GM08714 (cell line): Measurements from ENCODE around the gene ABR.

Experiments used
- H3K4me3 ChIP-seq: fragments of 200-500 bp; sonication (Bioruptor generic); 2 replicates; pipeline ENCODE4 v1.5.1; 2014; ENCODE audit warnings: mild to moderate bottlenecking, low read length, inconsistent platforms
- ZNF274 ChIP-seq: IDR thresholded peaks from 2 replicates; pipeline ENCODE4 v1.6.1; 2012; ENCODE audit warnings: mild to moderate bottlenecking, low read depth, low read length

Gene ABR

GRCh38 chr17:1036171-1036844 is 143.5 kb downstream of the ABR start:
- no peak overlapping the region for H3K4me3 ChIP-seq
- TF ChIP-seq ZNF274: no peak

GRCh38 chr17:1035546-1036170 is 144.1 kb downstream of the ABR start:
- TF ChIP-seq ZNF274: no peak
- no peak overlapping the region for H3K4me3 ChIP-seq

- no peak overlapping the region for H3K4me3 ChIP-seq
- no peak for TF ChIP-seq ZNF274
Measured at GRCh38 chr17:1034652-1035210, 145.1 kb downstream of the ABR start.

- H3K4me3 ChIP-seq: no peak overlapping the region
- no peak for TF ChIP-seq ZNF274
Measured at GRCh38 chr17:1033503-1033902, 146.3 kb downstream of the ABR start.

GRCh38 chr17:1032391-1032790 is 147.4 kb downstream of the ABR start:
- no peak for TF ChIP-seq ZNF274
- no peak overlapping the region for H3K4me3 ChIP-seq

- no peak overlapping the region for H3K4me3 ChIP-seq
- TF ChIP-seq ZNF274: no peak
Measured at GRCh38 chr17:1031711-1032110, 148.1 kb downstream of the ABR start.

- no peak for TF ChIP-seq ZNF274
- H3K4me3 ChIP-seq: no peak overlapping the region
Measured at GRCh38 chr17:1030684-1031532, 148.9 kb downstream of the ABR start.

GRCh38 chr17:1029922-1030644 is 149.7 kb downstream of the ABR start:
- TF ChIP-seq ZNF274: no peak
- no peak overlapping the region for H3K4me3 ChIP-seq

GRCh38 chr17:1029196-1029921 is 150.4 kb downstream of the ABR start:
- no peak for TF ChIP-seq ZNF274
- no peak overlapping the region for H3K4me3 ChIP-seq

GRCh38 chr17:1027044-1027443 is 152.7 kb downstream of the ABR start:
- no peak for TF ChIP-seq ZNF274
- no peak overlapping the region for H3K4me3 ChIP-seq

GRCh38 chr17:1026599-1026975 is 153.2 kb downstream of the ABR start:
- no peak for TF ChIP-seq ZNF274
- H3K4me3 ChIP-seq: no peak overlapping the region

GRCh38 chr17:1025733-1026598 is 153.8 kb downstream of the ABR start:
- H3K4me3 ChIP-seq: no peak overlapping the region
- no peak for TF ChIP-seq ZNF274
